WERI-Rb-1 (cell line): ENCODE measurements around the gene C10orf95.

Experiments used
- DNase-seq: peaks from one replicate; pipeline ENCODE4 v3.0.0-alpha.2; 2020
- H3K27ac ChIP-seq: fragments of 250-450 bp; sonication (Bioruptor Pico); 2 replicates; pipeline ENCODE4 v1.5.1; 2020; ENCODE audit warnings: mild to moderate bottlenecking, moderate library complexity
- H3K27me3 ChIP-seq: fragments of 250-450 bp; sonication (Bioruptor Pico); 2 replicates; pipeline ENCODE4 v1.5.1; 2021; ENCODE audit warnings: mild to moderate bottlenecking, low read depth, moderate library complexity; ENCODE audit not compliant: insufficient read depth, severe bottlenecking
- H3K36me3 ChIP-seq: fragments of 250-450 bp; sonication (Bioruptor Pico); 2 replicates; pipeline ENCODE4 v1.5.1; 2020; ENCODE audit warnings: mild to moderate bottlenecking, moderate library complexity
- H3K4me3 ChIP-seq: 2 replicates; pipeline ENCODE4 v1.5.1; 2011; ENCODE audit warnings: low read depth, mild to moderate bottlenecking, control low read depth, low read length
- H3K9me3 ChIP-seq: fragments of 250-450 bp; sonication (Bioruptor Pico); 2 replicates; pipeline ENCODE4 v1.5.1; 2021; ENCODE audit warnings: mild to moderate bottlenecking, moderate library complexity; ENCODE audit not compliant: severe bottlenecking
- CTCF ChIP-seq: IDR thresholded peaks from 2 replicates; pipeline ENCODE4 v1.5.1; 2011; ENCODE audit warnings: low read depth, mild to moderate bottlenecking, control low read depth, inconsistent platforms, low read length

The C10orf95 gene

GRCh38 chr10:102421757-102422512 is 29.4 kb downstream of the C10orf95 start:
- peak overlapping the region; percentile 88 for H3K4me3 ChIP-seq
- no peak for DNase-seq
- H3K27me3 ChIP-seq = no peaks in the 10 kb centered on the region
- H3K27ac ChIP-seq = peak overlapping the region; percentile 99
- H3K9me3 ChIP-seq = no peaks in the 10 kb centered on the region
- no peak for TF ChIP-seq CTCF
- H3K36me3 ChIP-seq = peaks cover 39% of the 10 kb centered on the region

DNA sequence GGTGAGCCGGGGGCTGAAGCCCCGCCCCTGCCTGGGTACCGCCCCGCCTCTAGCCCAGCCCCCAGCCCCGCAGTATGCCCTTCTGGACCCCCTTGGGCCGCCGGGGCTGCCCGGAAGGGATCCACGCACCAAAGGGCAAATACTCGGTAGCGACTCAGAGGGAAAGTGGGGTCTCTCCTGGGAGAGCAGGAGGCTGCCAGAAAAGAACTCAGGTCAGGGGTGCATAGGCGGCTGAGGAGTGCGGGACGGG is 29.9 kb downstream of the C10orf95 start:
- TF ChIP-seq CTCF = no peak
- Histone ChIP-seq H3K9me3 (no peaks in the 10 kb centered on the region), H3K4me3 (peak overlapping the region; percentile 88), H3K27ac (peak overlapping the region; percentile 99), H3K36me3 (peaks cover 42% of the 10 kb centered on the region), H3K27me3 (no peaks in the 10 kb centered on the region)
- DNase-seq = no peak

DNA sequence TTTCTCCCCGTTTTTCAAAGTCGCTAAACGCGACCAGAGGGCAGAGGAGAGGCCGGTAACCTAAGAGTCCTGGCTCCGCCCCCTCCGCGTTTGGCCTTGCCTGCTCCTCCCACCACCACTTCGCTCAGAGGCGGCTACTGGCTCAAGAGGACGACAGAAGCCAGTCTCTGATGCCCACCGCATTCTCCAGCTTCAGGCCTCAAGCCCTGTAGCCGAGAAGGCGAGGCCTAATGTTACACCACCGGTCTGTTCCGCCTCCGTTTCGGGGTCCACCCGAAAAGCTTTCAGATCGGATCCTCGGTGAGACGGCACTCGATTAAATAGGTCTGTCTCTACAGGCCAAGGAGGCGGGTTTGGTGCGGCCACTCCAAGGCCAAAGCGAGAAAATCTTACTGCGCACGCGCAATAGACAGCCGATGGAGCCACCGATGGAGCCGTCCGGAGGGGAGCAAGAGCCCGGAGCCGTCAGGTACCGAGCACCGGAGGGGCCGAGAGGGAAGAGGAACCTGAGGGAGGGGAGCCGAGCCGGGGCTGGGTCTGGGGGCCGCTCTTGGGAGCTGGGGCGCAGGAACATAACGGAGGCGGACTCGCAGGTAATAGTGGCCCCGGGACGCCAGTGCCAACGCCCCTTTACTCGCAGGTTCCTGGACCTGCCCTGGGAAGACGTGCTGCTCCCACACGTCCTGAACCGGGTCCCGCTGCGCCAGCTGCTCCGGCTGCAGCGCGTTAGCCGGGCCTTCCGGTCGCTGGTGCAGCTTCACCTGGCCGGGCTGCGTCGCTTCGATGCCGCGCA is 30.4 kb downstream of the C10orf95 start, which contains the start of gene FBXL15:
Gene FBXL15 (plus strand): TSS at position 123 of the 793 bp plus-strand sequence. CDS start 294 bp downstream, at position 417.
- H3K27me3 ChIP-seq = no peaks in the 10 kb centered on the region
- H3K27ac ChIP-seq = peak within 1 kb of the TSS; percentile 99
- no peak for TF ChIP-seq CTCF
- no peaks in the 10 kb centered on the region for H3K9me3 ChIP-seq
- peaks cover 46% of the 10 kb centered on the region for H3K36me3 ChIP-seq
- DNase-seq = peak; percentile 96
- peak within 1 kb of the TSS; percentile 88 for H3K4me3 ChIP-seq

GRCh38 chr10:102420181-102420713 is 31.1 kb downstream of the C10orf95 start:
- TF ChIP-seq CTCF = no peak
- Histone ChIP-seq H3K36me3 (peaks cover 52% of the 10 kb centered on the region), H3K27ac (peak overlapping the region; percentile 99), H3K9me3 (no peaks in the 10 kb centered on the region), H3K4me3 (peak overlapping the region; percentile 88), H3K27me3 (no peaks in the 10 kb centered on the region)
- DNase-seq = no peak

- peak; percentile 91 for DNase-seq
- H3K27ac ChIP-seq = peak overlapping the region; percentile 99
- no peaks in the 10 kb centered on the region for H3K27me3 ChIP-seq
- peaks cover 56% of the 10 kb centered on the region for H3K36me3 ChIP-seq
- H3K9me3 ChIP-seq = no peaks in the 10 kb centered on the region
- TF ChIP-seq CTCF = no peak
- H3K4me3 ChIP-seq = peak overlapping the region; percentile 88
Measured at GRCh38 chr10:102419269-102420180, 31.8 kb downstream of the C10orf95 start.
